Right kidney (tissue), 1 donor: ENCODE measurements around the gene TAOK2.
"Not testable (repeated sequence)": the region's sequence is repeated elsewhere in the genome, so short reads cannot be mapped to it uniquely, and the experiment has no call there.

ENCODE experiments used
- DNase-seq: peaks from one replicate; pipeline ENCODE4 v3.0.0-alpha.2; 2016

TAOK2 gene

GRCh38 chr16:30023586-30023985 lies 49.9 kb downstream of the TAOK2 start:
- DNase-seq = no peak

- DNase-seq = no peak
These were observed 50.8 kb downstream of the TAOK2 start for GRCh38 chr16:30024451-30024850.

GRCh38 chr16:30025156-30025555 lies 51.5 kb downstream of the TAOK2 start:
- DNase-seq = no peak

- DNase-seq = no peak
These were observed 51.9 kb downstream of the TAOK2 start for GRCh38 chr16:30025574-30025973.

- DNase-seq = no peak
These were observed 52.8 kb downstream of the TAOK2 start for GRCh38 chr16:30026449-30026848.

- DNase-seq = no peak
These were observed 54.1 kb downstream of the TAOK2 start for GRCh38 chr16:30027588-30028437.

GRCh38 chr16:30028438-30029076 lies 54.9 kb downstream of the TAOK2 start:
- peak; percentile 67 for DNase-seq

- peak; percentile 30 for DNase-seq
These were observed 56.5 kb downstream of the TAOK2 start for GRCh38 chr16:30030011-30030685.

- no peak for DNase-seq
These were observed 57.3 kb downstream of the TAOK2 start, which contains the start of gene TLCD3B for GRCh38 chr16:30030841-30031413. TLCD3B (minus strand) TSS chr16:30031271; CDS start chr16:30030527, 744 bp downstream.

- DNase-seq = no peak
These were observed 57.8 kb downstream of the TAOK2 start for GRCh38 chr16:30031477-30031918.

- DNase-seq = no peak
These were observed 58.6 kb downstream of the TAOK2 start for GRCh38 chr16:30032083-30032819.

- no peak for DNase-seq
These were observed 59.6 kb downstream of the TAOK2 start for GRCh38 chr16:30033270-30033669.

GRCh38 chr16:30040221-30040620 lies 66.6 kb downstream of the TAOK2 start:
- DNase-seq = no peak

GRCh38 chr16:30040690-30041089 lies 67.0 kb downstream of the TAOK2 start:
- not testable (repeated sequence) for DNase-seq

- no peak for DNase-seq
These were observed 68.2 kb downstream of the TAOK2 start for GRCh38 chr16:30041841-30042240.
